ENCODE results near the gene LYL1.

- TF ChIP-seq CTCF (IDR thresholded peaks at IDR 0.05) (no peak), POLR2A (IDR thresholded peaks at IDR 0.05) (no peak), POLR2AphosphoS5 (IDR thresholded peaks at IDR 0.05) (no peak)
Measured at GRCh38 chr19:13072188-13072908, 30.3 kb downstream of the LYL1 start.
